IMR-90 (cell line): ENCODE data around the gene GPC6. TPM values are rescaled to one million over a fixed set of nuclear protein-coding genes. Genes with fewer than 3 reads are reported as not detected.
A peak's percentile ranks its signal among the peaks of the same experiment; 100 is the strongest.

Experiments
- ATAC-seq: fragments of 200-7000 bp; cut with Tn5 transposase; 2 replicates; pipeline ENCODE4 v1.9.1; 2020; ENCODE audit warnings: low read depth, mild to moderate bottlenecking, moderate library complexity
- BruUV-seq: library from RNA; stranded (reverse); fragments of 400-500 nt; replicated peaks from 2 replicates; lab custom pipeline; 2021; lab: Mats Ljungman, UMichigan
- CTCF ChIA-PET: fragments of 300-600 bp; formaldehyde crosslinking; extraction: SDS; loops from one replicate; lab custom pipeline; 2021; ENCODE audit warnings: antibody characterized with exemption; lab: Yijun Ruan, JAX
- POLR2A ChIA-PET: fragments of 300-600 bp; sonication (Branson Sonifier 250); formaldehyde crosslinking; loops from one replicate; lab custom pipeline; 2022; ENCODE audit warnings: antibody characterized with exemption; ENCODE audit not compliant: unreplicated experiment; lab: Charles Lee
- DNase-seq: peaks from one replicate; pipeline ENCODE4 v3.0.0; 2013
- H2AFZ ChIP-seq: replicated peaks from 2 replicates; pipeline ENCODE3; 2013; ENCODE audit warnings: low read length, mild to moderate bottlenecking; ENCODE audit not compliant: poor library complexity
- H2AK5ac ChIP-seq: 2 replicates; pipeline ENCODE4 v1.6.1; 2013; ENCODE audit warnings: low read depth, low read length, inconsistent platforms
- H2AK9ac ChIP-seq: replicated peaks from 2 replicates; pipeline ENCODE3; 2013; ENCODE audit warnings: mild to moderate bottlenecking, low read depth, low read length, moderate library complexity; ENCODE audit not compliant: poor library complexity
- H2BK120ac ChIP-seq: 2 replicates; pipeline ENCODE4 v1.6.1; 2013; ENCODE audit warnings: low read depth, low read length, inconsistent platforms
- H2BK15ac ChIP-seq: 3 replicates; pipeline ENCODE4 v1.6.1; 2013; ENCODE audit warnings: low read depth, low read length, inconsistent platforms
- H2BK20ac ChIP-seq: 2 replicates; pipeline ENCODE4 v1.6.1; 2013; ENCODE audit warnings: low read depth, mild to moderate bottlenecking, inconsistent platforms, low read length, moderate library complexity
- H2BK5ac ChIP-seq: 2 replicates; pipeline ENCODE4 v1.6.1; 2013; ENCODE audit warnings: mild to moderate bottlenecking, low read depth, low read length, inconsistent platforms; ENCODE audit not compliant: poor library complexity, severe bottlenecking
- H3K14ac ChIP-seq: replicated peaks from 2 replicates; pipeline ENCODE4 v1.6.1; 2013; ENCODE audit warnings: low read depth, low read length, inconsistent platforms
- H3K18ac ChIP-seq: 2 replicates; pipeline ENCODE4 v1.6.1; 2013; ENCODE audit warnings: low read depth, low read length, control low read depth
- H3K23ac ChIP-seq: 2 replicates; pipeline ENCODE4 v1.6.1; 2013; ENCODE audit warnings: low read depth, low read length, inconsistent platforms
- H3K27ac ChIP-seq: 2 replicates; pipeline ENCODE4 v1.5.1; 2013; ENCODE audit warnings: mild to moderate bottlenecking, control low read depth, low read length; ENCODE audit not compliant: insufficient read depth
- H3K27me3 ChIP-seq: 2 replicates; pipeline ENCODE4 v1.6.1; 2013; ENCODE audit warnings: low read length; ENCODE audit not compliant: control insufficient read depth, insufficient read depth
- H3K36me3 ChIP-seq: 2 replicates; pipeline ENCODE4 v1.6.1; 2013; ENCODE audit warnings: low read length, mixed read lengths; ENCODE audit not compliant: control insufficient read depth, insufficient read depth
- H3K4ac ChIP-seq: 2 replicates; pipeline ENCODE4 v1.6.1; 2013; ENCODE audit warnings: low read depth, low read length, inconsistent platforms
- H3K4me1 ChIP-seq: 2 replicates; pipeline ENCODE4 v1.6.1; 2013; ENCODE audit warnings: low read length, mixed read lengths; ENCODE audit not compliant: control insufficient read depth, insufficient read depth
- H3K4me2 ChIP-seq: 2 replicates; pipeline ENCODE4 v1.6.1; 2013; ENCODE audit warnings: low read depth, mild to moderate bottlenecking, control low read depth, low read length, moderate library complexity
- H3K4me3 ChIP-seq: 2 replicates; pipeline ENCODE4 v1.5.1; 2013; ENCODE audit warnings: low read depth, mild to moderate bottlenecking, control low read depth, low read length, moderate library complexity; ENCODE audit not compliant: insufficient read depth
- H3K56ac ChIP-seq: 2 replicates; pipeline ENCODE4 v1.6.1; 2013; ENCODE audit warnings: low read length, inconsistent platforms; ENCODE audit not compliant: insufficient read depth; ENCODE audit errors: extremely low read depth
- H3K79me1 ChIP-seq, 2 experiments: 2 replicates each; pipeline ENCODE4 v1.6.1; 2013; ENCODE audit warnings: low read length in 2 of 2, inconsistent platforms in 1 of 2, low read depth in 1 of 2
- H3K9ac ChIP-seq: 2 replicates; pipeline ENCODE4 v1.6.1; 2013; ENCODE audit warnings: low read depth, low read length, control low read depth
- H3K9me1 ChIP-seq: 2 replicates; pipeline ENCODE4 v1.6.1; 2013; ENCODE audit warnings: low read length, inconsistent platforms; ENCODE audit not compliant: insufficient read depth
- H3K9me3 ChIP-seq: 2 replicates; pipeline ENCODE4 v1.6.1; 2013; ENCODE audit warnings: low read length; ENCODE audit not compliant: control insufficient read depth, insufficient read depth
- H4K20me1 ChIP-seq: 2 replicates; pipeline ENCODE4 v1.6.1; 2013; ENCODE audit warnings: low read length, inconsistent platforms; ENCODE audit not compliant: insufficient read depth
- H4K5ac ChIP-seq: 2 replicates; pipeline ENCODE4 v1.6.1; 2013; ENCODE audit warnings: mild to moderate bottlenecking, low read depth, low read length, control low read depth
- H4K8ac ChIP-seq, 2 experiments: 2 replicates each; pipeline ENCODE4 v1.6.1; 2013; ENCODE audit warnings: low read depth in 2 of 2, low read length in 2 of 2, control low read depth in 1 of 2, inconsistent platforms in 1 of 2
- H4K91ac ChIP-seq: 2 replicates; pipeline ENCODE4 v1.6.1; 2013; ENCODE audit warnings: low read depth, low read length, inconsistent platforms; ENCODE audit not compliant: insufficient read depth
- CEBPB ChIP-seq: IDR thresholded peaks from 2 replicates; pipeline ENCODE4 v1.6.1; 2012; ENCODE audit warnings: low read depth, low read length, improper control_type of control experiment
- RAD21 ChIP-seq: IDR thresholded peaks from 2 replicates; pipeline ENCODE4 v1.6.1; 2012; ENCODE audit warnings: low read length, improper control_type of control experiment
- WGBS, 2 experiments: methylation state at CpG; one replicate each; pipeline versions ENCODE4 v1.1.5 to v1.1.7; 2013; ENCODE audit warnings: missing lambda C conversion rate in 2 of 2; ENCODE audit not compliant: insufficient read length in 1 of 2; ENCODE audit errors: extremely low coverage in 2 of 2; 5-methylcytosine and 5-hydroxymethylcytosine counted together
- dilution Hi-C: fragments of 300-500 bp; cut with HindIII; formaldehyde crosslinking; loops from one replicate; pipeline ENCODE4 v1.14.3; 2018; ENCODE audit warnings: low sequenced_read_pairs; ENCODE audit not compliant: unreplicated experiment
- in situ Hi-C: fragments of 300-500 bp; cut with MboI; formaldehyde crosslinking; loops from 3 replicates; pipeline ENCODE4 v1.14.3; 2019; ENCODE audit warnings: low sequenced_read_pairs, inconsistent platforms, mixed read lengths
- intact Hi-C: fragments of 100-400 bp; cut with micrococcal nuclease; formaldehyde crosslinking; loops from 2 replicates; pipeline ENCODE4 v1.10.0; 2022
- polyA plus RNA-seq, 3 experiments: library from polyadenylated mRNA; depleted of rRNA; stranded (reverse); fragments of >200 nt; gene quantifications; 2 replicates each; pipeline ENCODE4 v1.2.3, GENCODE V29; 2012; ENCODE audit warnings: low replicate concordance in 1 of 3
- total RNA-seq: library from RNA; depleted of rRNA; stranded (reverse); fragments of >200 nt; gene quantifications from 2 replicates; pipeline ENCODE4 v1.2.3, GENCODE V29; 2012

The GPC6 gene
- total and polyA plus RNA-seq, 2 of the 4 experiments (the other 2 are of a cell fraction) = 14.9 to 39.4 TPM

DNA sequence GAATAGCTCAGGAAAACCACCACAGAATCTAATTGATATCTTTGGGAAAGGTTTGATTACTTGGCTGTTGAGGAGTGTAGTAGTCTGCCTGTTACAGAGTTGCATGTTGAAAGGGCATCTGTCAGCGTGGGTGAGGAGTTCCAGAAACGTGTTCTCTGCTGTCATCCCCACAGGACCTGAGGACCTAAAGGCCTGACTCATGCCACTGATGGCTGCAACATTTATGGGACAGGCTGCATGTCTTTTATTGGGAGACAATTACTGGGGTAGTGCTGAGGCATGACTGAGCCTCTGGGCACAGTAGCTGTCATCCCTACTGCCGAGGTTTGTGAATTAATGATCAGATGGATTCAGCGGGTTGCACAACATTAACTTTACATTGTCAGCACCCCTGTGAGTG, 525.9 kb downstream of the GPC6 start:
- no peak overlapping the region for H3K4ac ChIP-seq
- no peak overlapping the region for H2AFZ ChIP-seq
- TF ChIP-seq CEBPB (peak; percentile 33; the same call in 1 of the 2 replicates), RAD21 (no peak)
- no peak overlapping the region for H2BK120ac ChIP-seq
- no peak overlapping the region for H3K23ac ChIP-seq
- H3K27me3 ChIP-seq = no peaks in the 10 kb centered on the region
- H4K8ac ChIP-seq = no peak overlapping the region
- intact Hi-C loops (no loop called here), in situ Hi-C loops (no loop called here), dilution Hi-C loops (no loop called here)
- DNase-seq = no peak
- ChIA-PET POLR2A (no interaction called here), CTCF (interaction anchor here (0.6 to 0.9 kb wide), 2 partner anchors 9 to 271 kb away, joined by 3 to 4 read pairs; no protein-coding TSS in a partner anchor)
- WGBS, 2 experiments = no CpG with 5 or more reads among the region's 4 CpGs
- H2BK20ac ChIP-seq = no peak overlapping the region
- no peak overlapping the region for H3K18ac ChIP-seq
- H3K27ac ChIP-seq = no peak overlapping the region
- H3K9me3 ChIP-seq = no peaks in the 10 kb centered on the region
- no peaks in the 10 kb centered on the region for H3K9me1 ChIP-seq
- no peaks in the 10 kb centered on the region for H3K79me1 ChIP-seq
- no peak overlapping the region for H3K4me2 ChIP-seq
- no peaks in the 10 kb centered on the region for H4K20me1 ChIP-seq
- no peak overlapping the region for H2AK9ac ChIP-seq
- H2AK5ac ChIP-seq = no peak overlapping the region
- peaks cover 2% of the 10 kb centered on the region for H3K4me1 ChIP-seq
- H3K14ac ChIP-seq = no peak overlapping the region
- H3K9ac ChIP-seq = no peak overlapping the region
- BruUV-seq = no TSS peak
- H4K5ac ChIP-seq = no peak overlapping the region
- no peak overlapping the region for H2BK5ac ChIP-seq
- no peak overlapping the region for H3K56ac ChIP-seq
- no peaks in the 10 kb centered on the region for H3K36me3 ChIP-seq
- no peak overlapping the region for H4K91ac ChIP-seq
- H2BK15ac ChIP-seq = no peak overlapping the region
- ATAC-seq = no peak
- H3K4me3 ChIP-seq = no peak overlapping the region
